ENCODE data around the gene NPFFR2.

- TF ChIP-seq CTCF (IDR thresholded peaks at IDR 0.05) (no peak), POLR2A (IDR thresholded peaks at IDR 0.05) (no peak)
Measured at GRCh38 chr4:72111863-72112262, 80.1 kb downstream of the NPFFR2 start.

Measured in Peyer's patch (tissue), 4 donors.